ENCODE measurements around the gene TRIO.

DNA sequence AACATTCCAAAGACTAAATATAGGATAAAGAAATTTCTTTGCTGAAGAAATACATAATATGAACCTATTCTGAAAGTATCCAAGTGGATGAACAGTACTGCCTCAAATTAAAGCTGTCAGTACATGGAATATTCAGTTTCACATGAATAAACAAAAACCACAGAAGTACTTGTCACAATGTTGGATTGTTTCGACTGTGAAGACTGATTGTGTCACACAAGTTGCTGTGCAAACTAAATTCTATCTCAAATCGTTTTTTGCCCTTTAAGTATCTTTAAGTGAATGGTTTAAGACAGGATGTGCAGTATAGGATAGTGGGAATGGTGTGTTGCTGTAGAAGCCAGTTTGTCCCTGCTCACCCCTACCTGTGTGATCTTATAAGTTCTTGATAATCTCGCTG lies 301.0 kb downstream of the TRIO start:
- TF ChIP-seq, protein P1, sequence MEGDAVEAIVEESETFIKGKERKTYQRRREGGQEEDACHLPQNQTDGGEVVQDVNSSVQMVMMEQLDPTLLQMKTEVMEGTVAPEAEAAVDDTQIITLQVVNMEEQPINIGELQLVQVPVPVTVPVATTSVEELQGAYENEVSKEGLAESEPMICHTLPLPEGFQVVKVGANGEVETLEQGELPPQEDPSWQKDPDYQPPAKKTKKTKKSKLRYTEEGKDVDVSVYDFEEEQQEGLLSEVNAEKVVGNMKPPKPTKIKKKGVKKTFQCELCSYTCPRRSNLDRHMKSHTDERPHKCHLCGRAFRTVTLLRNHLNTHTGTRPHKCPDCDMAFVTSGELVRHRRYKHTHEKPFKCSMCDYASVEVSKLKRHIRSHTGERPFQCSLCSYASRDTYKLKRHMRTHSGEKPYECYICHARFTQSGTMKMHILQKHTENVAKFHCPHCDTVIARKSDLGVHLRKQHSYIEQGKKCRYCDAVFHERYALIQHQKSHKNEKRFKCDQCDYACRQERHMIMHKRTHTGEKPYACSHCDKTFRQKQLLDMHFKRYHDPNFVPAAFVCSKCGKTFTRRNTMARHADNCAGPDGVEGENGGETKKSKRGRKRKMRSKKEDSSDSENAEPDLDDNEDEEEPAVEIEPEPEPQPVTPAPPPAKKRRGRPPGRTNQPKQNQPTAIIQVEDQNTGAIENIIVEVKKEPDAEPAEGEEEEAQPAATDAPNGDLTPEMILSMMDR (IDR thresholded peaks at IDR 0.05) = no peak
- no peak for TF ChIP-seq POLR2A (IDR thresholded peaks at IDR 0.05)
